CD8-positive, alpha-beta memory T cell (primary cell): ENCODE data around the gene C2orf92. TPM values are rescaled to one million over a fixed set of nuclear protein-coding genes. Genes with fewer than 3 reads are reported as not detected.
"Not testable (repeated sequence)": the region's sequence is repeated elsewhere in the genome, so short reads cannot be mapped to it uniquely, and the experiment has no call there.

Source experiments
- CTCF ChIA-PET: fragments of 350-600 bp; sonication (Branson Sonifier 250); formaldehyde crosslinking; loops from one replicate; lab custom pipeline; 2021; ENCODE audit warnings: antibody characterized with exemption; lab: Charles Lee
- POLR2A ChIA-PET: fragments of 350-600 bp; sonication (Branson Sonifier 250); formaldehyde crosslinking; loops from one replicate; lab custom pipeline; 2021; ENCODE audit warnings: antibody characterized with exemption; lab: Charles Lee
- DNase-seq, 5 donors: peaks; one replicate each; pipeline versions ENCODE4 v3.0.0 to v3.0.0-alpha.2; 2020 to 2022; ENCODE audit warnings: mixed read lengths in 1 of 5
- H3K27ac ChIP-seq: one replicate; pipeline ENCODE4 v1.7.0; 2013; ENCODE audit warnings: low read depth, mild to moderate bottlenecking, low read length, moderate library complexity
- H3K27me3 ChIP-seq: 2 replicates; pipeline ENCODE4 v1.7.0; 2013; ENCODE audit warnings: low read length, mild to moderate bottlenecking; ENCODE audit not compliant: insufficient read depth, poor library complexity, severe bottlenecking
- H3K36me3 ChIP-seq: 2 replicates; pipeline ENCODE4 v1.7.0; 2013; ENCODE audit warnings: mild to moderate bottlenecking, low read length, moderate library complexity; ENCODE audit not compliant: insufficient read depth
- H3K4me1 ChIP-seq: 2 replicates; pipeline ENCODE4 v1.7.0; 2013; ENCODE audit warnings: mild to moderate bottlenecking, low read length, moderate library complexity; ENCODE audit not compliant: insufficient read depth
- H3K4me3 ChIP-seq: 2 replicates; pipeline ENCODE4 v1.7.0; 2013; ENCODE audit warnings: mild to moderate bottlenecking, low read length
- H3K9me3 ChIP-seq: 2 replicates; pipeline ENCODE4 v1.7.0; 2013; ENCODE audit warnings: mild to moderate bottlenecking, low read length
- H3K27ac Mint-ChIP-seq, 8 donors: one replicate each; pipeline ENCODE4 v1.8.0; 2020 to 2021; ENCODE audit warnings: mixed read lengths in 8 of 8, mild to moderate bottlenecking in 6 of 8, inconsistent platforms in 3 of 8, moderate library complexity in 3 of 8
- H3K27me3 Mint-ChIP-seq, 2 donors: one replicate each; pipeline ENCODE4 v1.8.0; 2020 to 2021; ENCODE audit warnings: mixed read lengths in 2 of 2, mild to moderate bottlenecking in 1 of 2, moderate library complexity in 1 of 2
- H3K36me3 Mint-ChIP-seq, 3 donors: one replicate each; pipeline ENCODE4 v1.8.0; 2020 to 2021; ENCODE audit warnings: mixed read lengths in 3 of 3, inconsistent platforms in 1 of 3, mild to moderate bottlenecking in 1 of 3
- H3K4me1 Mint-ChIP-seq, 3 donors: one replicate each; pipeline ENCODE4 v1.8.0; 2020 to 2021; ENCODE audit warnings: mixed read lengths in 3 of 3, inconsistent platforms in 1 of 3, mild to moderate bottlenecking in 1 of 3
- H3K4me3 Mint-ChIP-seq, 7 donors: one replicate each; pipeline ENCODE4 v1.8.0; 2020 to 2021; ENCODE audit warnings: mixed read lengths in 7 of 7, mild to moderate bottlenecking in 6 of 7, moderate library complexity in 4 of 7, inconsistent platforms in 2 of 7
- H3K9me3 Mint-ChIP-seq, 5 donors: one replicate each; pipeline ENCODE4 v1.8.0; 2020 to 2022; ENCODE audit warnings: mixed read lengths in 5 of 5, mild to moderate bottlenecking in 3 of 5, moderate library complexity in 2 of 5, inconsistent platforms in 1 of 5
- polyA plus RNA-seq: library from polyadenylated mRNA; unstranded; fragments of 300-500 nt; fragmentation: Illumina TruSeq; gene quantifications from one replicate; pipeline ENCODE4 v1.2.3, GENCODE V29; 2021
- total RNA-seq, 2 experiments: library from RNA; stranded (reverse); gene quantifications; one replicate each; pipeline ENCODE4 v1.2.3, GENCODE V29; 2021

C2orf92 gene
- 1 to 10 TPM; 4.6 to 6.5 TPM for total RNA-seq
- polyA plus RNA-seq: not detected

- no peak within 1 kb of the TSS for H3K27ac ChIP-seq
- POLR2A ChIA-PET: interaction anchor here (1.2 kb wide), 1 partner anchor 24 kb away, joined by 5 read pairs; the partner anchor contains the start of gene COX5B
- no peaks in the 10 kb centered on the region for H3K9me3 Mint-ChIP-seq
- H3K4me1 Mint-ChIP-seq: peaks cover 6 to 11% (median 9%) of the 10 kb centered on the region in 3 donors
- no peaks in the 10 kb centered on the region for H3K36me3 ChIP-seq
- H3K27ac Mint-ChIP-seq: peak within 1 kb of the TSS in 1 of 8 donors; percentile 30
- peaks cover 0 to 8% of the 10 kb centered on the region in 2 donors for H3K27me3 Mint-ChIP-seq
- DNase-seq: no peak
- H3K4me1 ChIP-seq: peaks cover 8% of the 10 kb centered on the region
- no peaks in the 10 kb centered on the region for H3K9me3 ChIP-seq
- CTCF ChIA-PET: interaction anchor here (0.7 to 1.8 kb wide), 3 partner anchors 27 to 79 kb away, joined by 3 to 6 read pairs (median 4); no protein-coding TSS in a partner anchor
- no peaks in the 10 kb centered on the region for H3K27me3 ChIP-seq
- no peak within 1 kb of the TSS for H3K4me3 Mint-ChIP-seq
- H3K4me3 ChIP-seq: no peak within 1 kb of the TSS
- no peaks in the 10 kb centered on the region for H3K36me3 Mint-ChIP-seq
Observed at GRCh38 chr2:97669448-97669847, at the start of gene C2orf92. TSS of gene C2orf92 (plus strand) at chr2:97669713. CDS start at chr2:97669789, 76 bp downstream.

- H3K9me3 Mint-ChIP-seq, H3K4me1 ChIP-seq, H3K27ac ChIP-seq, H3K36me3 ChIP-seq, H3K27me3 Mint-ChIP-seq, H3K27me3 ChIP-seq, H3K4me3 ChIP-seq, DNase-seq, H3K36me3 Mint-ChIP-seq, H3K4me1 Mint-ChIP-seq, CTCF ChIA-PET, H3K9me3 ChIP-seq, POLR2A ChIA-PET, H3K4me3 Mint-ChIP-seq: not testable (repeated sequence)
- peak overlapping the region in 1 of 8 donors; percentile 40 for H3K27ac Mint-ChIP-seq
Observed at GRCh38 chr2:97620492-97620891, 49.0 kb upstream of the C2orf92 start.

- DNase-seq, H3K36me3 ChIP-seq, H3K4me3 ChIP-seq, H3K9me3 ChIP-seq, H3K27me3 ChIP-seq, H3K4me1 Mint-ChIP-seq, H3K27me3 Mint-ChIP-seq, POLR2A ChIA-PET, H3K4me3 Mint-ChIP-seq, CTCF ChIA-PET, H3K9me3 Mint-ChIP-seq, H3K36me3 Mint-ChIP-seq, H3K27ac ChIP-seq, H3K4me1 ChIP-seq: not testable (repeated sequence)
- peak overlapping the region in 1 of 8 donors; percentile 19 for H3K27ac Mint-ChIP-seq
Observed at GRCh38 chr2:97622976-97623375, 46.5 kb upstream of the C2orf92 start.

- H3K27ac Mint-ChIP-seq, H3K27ac ChIP-seq, H3K4me3 ChIP-seq, CTCF ChIA-PET, POLR2A ChIA-PET, DNase-seq, H3K9me3 ChIP-seq, H3K27me3 ChIP-seq, H3K36me3 Mint-ChIP-seq, H3K9me3 Mint-ChIP-seq, H3K4me3 Mint-ChIP-seq, H3K36me3 ChIP-seq, H3K4me1 ChIP-seq, H3K4me1 Mint-ChIP-seq, H3K27me3 Mint-ChIP-seq: not testable (repeated sequence)
Observed at GRCh38 chr2:97625354-97626048, 44.0 kb upstream of the C2orf92 start.

- H3K4me3 Mint-ChIP-seq, CTCF ChIA-PET: not testable (repeated sequence)
- peaks cover 4 to 11% of the 10 kb centered on the region in 2 donors for H3K27me3 Mint-ChIP-seq
Observed at GRCh38 chr2:97626049-97626430, 43.5 kb upstream of the C2orf92 start.

GRCh38 chr2:97644023-97644717 is 25.3 kb upstream of the C2orf92 start:
- Mint-ChIP-seq H3K4me3 (peak overlapping the region in 1 of 7 donors; percentile 41), H3K27ac (peak overlapping the region in 2 of 8 donors; percentile 3 to 52), H3K9me3 (no peaks in the 10 kb centered on the region), H3K36me3 (peaks cover 6 to 34% (median 10%) of the 10 kb centered on the region in 3 donors), H3K4me1 (peaks cover 16 to 25% (median 21%) of the 10 kb centered on the region in 3 donors), H3K27me3 (peaks cover 5 to 9% of the 10 kb centered on the region in 2 donors)
- POLR2A ChIA-PET: no interaction called here
- H3K36me3 ChIP-seq: peaks cover 22% of the 10 kb centered on the region
- peaks cover 18% of the 10 kb centered on the region for H3K4me1 ChIP-seq
- H3K4me3 ChIP-seq: no peak overlapping the region
- CTCF ChIA-PET: interaction anchor here (1.3 kb wide), 1 partner anchor 54 kb away, joined by 3 read pairs; no protein-coding TSS in a partner anchor
- no peaks in the 10 kb centered on the region for H3K27me3 ChIP-seq
- no peaks in the 10 kb centered on the region for H3K9me3 ChIP-seq
- no peak for DNase-seq
- no peak overlapping the region for H3K27ac ChIP-seq

More at GRCh38 chr2:97626049-97626430, 43.5 kb upstream of the C2orf92 start:
- H3K27ac Mint-ChIP-seq, H3K4me1 Mint-ChIP-seq, H3K27ac ChIP-seq, H3K4me1 ChIP-seq, H3K36me3 Mint-ChIP-seq, H3K9me3 Mint-ChIP-seq, H3K4me3 ChIP-seq, H3K9me3 ChIP-seq, DNase-seq, H3K27me3 ChIP-seq, H3K36me3 ChIP-seq, POLR2A ChIA-PET: not testable (repeated sequence)

GRCh38 chr2:97645112-97645694 is 24.3 kb upstream of the C2orf92 start:
- Mint-ChIP-seq H3K4me3 (peak overlapping the region; percentile 93 to 96 (median 95)), H3K4me1 (peaks cover 16 to 25% (median 21%) of the 10 kb centered on the region in 3 donors), H3K27ac (peak overlapping the region; percentile 90 to 98 (median 98)), H3K27me3 (peaks cover 2% of the 10 kb centered on the region in 2 donors), H3K36me3 (peaks cover 6 to 42% (median 12%) of the 10 kb centered on the region in 3 donors), H3K9me3 (no peaks in the 10 kb centered on the region)
- H3K27ac ChIP-seq: peak overlapping the region; percentile 90
- ChIA-PET POLR2A (interaction anchor here (0.7 to 3.1 kb wide), 8 partner anchors 15 to 101 kb away, joined by 3 to 83 read pairs (median 4); partner anchors contain the start of genes ACTR1B, ANKRD36B, C2orf92 and ZAP70), CTCF (interaction anchor here (0.7 to 7.9 kb wide), 5 partner anchors 18 to 92 kb away, joined by 3 to 63 read pairs (median 13); partner anchors contain the start of genes ACTR1B and ANKRD36B)
- H3K4me3 ChIP-seq: peak overlapping the region; percentile 86
- DNase-seq: no peak
- H3K9me3 ChIP-seq: no peaks in the 10 kb centered on the region
- peaks cover 22% of the 10 kb centered on the region for H3K36me3 ChIP-seq
- peaks cover 18% of the 10 kb centered on the region for H3K4me1 ChIP-seq
- H3K27me3 ChIP-seq: no peaks in the 10 kb centered on the region
